ENCODE data around the gene MPC2. TPM values are rescaled to one million over a fixed set of nuclear protein-coding genes. Genes with fewer than 3 reads are reported as not detected.
A peak's percentile ranks its signal among the peaks of the same experiment; 100 is the strongest.
"Not testable (repeated sequence)": the region's sequence is repeated elsewhere in the genome, so short reads cannot be mapped to it uniquely, and the experiment has no call there.

Gene MPC2
- total RNA-seq, 1 donor from 2014 or later, result 30.0 TPM

- ATAC-seq (no peak), DNase-seq (ENCODE audit: low spot score) (no peak)
- intact Hi-C loops (cut with DNase I), result no loop called here
Measured at GRCh38 chr1:167913895-167914496, 22.9 kb downstream of the MPC2 start, which contains the start of gene ADCY10. Gene ADCY10 (minus strand): TSS chr1:167914134. CDS start chr1:167905140, 8,994 bp downstream.

DNA sequence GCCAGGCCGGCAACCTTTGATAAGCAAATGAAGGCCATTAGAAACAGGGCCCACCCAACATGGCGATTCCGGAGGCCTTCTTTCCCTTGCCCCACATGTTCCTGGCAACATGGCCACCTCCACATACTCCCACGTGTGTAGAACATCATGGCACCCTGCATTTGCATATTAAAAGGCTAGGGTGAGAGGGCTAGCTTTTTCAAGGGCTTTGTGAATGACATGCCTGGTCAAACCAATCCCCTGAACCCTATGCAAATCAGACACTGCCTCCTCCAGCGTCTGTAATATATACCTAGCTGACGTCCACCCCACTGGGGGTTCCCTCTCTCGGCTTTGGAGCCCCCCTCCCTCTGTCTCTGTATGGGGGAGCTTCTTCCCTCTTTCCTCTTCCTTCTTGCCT, 24.6 kb downstream of the MPC2 start:
- intact Hi-C loops (cut with DNase I), result no loop called here
- DNase-seq (ENCODE audit: low spot score) (no peak), ATAC-seq (no peak)

DNA sequence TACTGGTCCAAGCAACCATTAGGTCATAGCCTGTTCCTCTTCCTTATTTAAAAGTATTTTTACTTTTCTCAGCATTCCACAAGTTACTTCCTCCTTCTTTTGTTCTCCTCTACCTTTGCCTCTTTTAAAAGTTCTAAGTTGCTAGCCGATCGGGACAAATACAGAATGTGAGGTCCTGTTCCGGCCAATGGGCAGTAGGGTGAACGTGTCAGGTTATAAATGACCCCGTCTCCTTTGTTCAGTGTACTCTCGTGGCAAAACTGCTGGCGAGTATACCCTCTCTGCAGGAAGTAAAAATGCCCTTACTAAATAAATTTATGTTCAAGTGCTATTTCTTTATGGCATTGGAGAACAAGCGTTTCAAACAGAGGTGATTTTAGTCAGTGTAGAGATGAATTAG, 25.5 kb downstream of the MPC2 start:
- no peak for ATAC-seq
- DNase-seq (ENCODE audit: low spot score), result no peak
- intact Hi-C loops (cut with DNase I), result no loop called here

DNA sequence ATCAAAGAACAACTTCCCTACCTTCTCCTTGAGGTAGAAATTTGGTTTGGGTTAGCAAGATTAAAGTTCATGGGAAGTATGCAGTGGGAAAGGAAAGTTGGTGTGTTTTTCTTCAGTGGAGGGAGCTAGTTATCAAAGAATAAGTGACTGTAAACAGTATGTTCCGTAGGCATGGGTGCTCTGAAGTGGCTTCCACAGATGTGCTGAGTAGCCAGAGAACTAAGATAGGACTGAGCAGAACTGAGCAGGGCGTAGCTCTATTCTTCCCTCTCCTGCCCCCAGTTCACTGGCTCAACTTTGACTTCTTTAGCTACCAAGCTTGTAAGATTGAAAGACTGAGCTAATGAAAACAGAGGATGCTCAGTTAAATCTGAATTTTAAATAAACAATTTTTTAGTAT, 26.3 kb downstream of the MPC2 start:
- DNase-seq (ENCODE audit: low spot score) (no peak), ATAC-seq (no peak)

GRCh38 chr1:167909691-167910180, 27.1 kb downstream of the MPC2 start:
- DNase-seq (ENCODE audit: low spot score) (no peak), ATAC-seq (no peak)
- intact Hi-C loops (cut with DNase I), result no loop called here

More for the DNA sequence above, 26.3 kb downstream of the MPC2 start:
- intact Hi-C loops (cut with DNase I), result no loop called here

DNA sequence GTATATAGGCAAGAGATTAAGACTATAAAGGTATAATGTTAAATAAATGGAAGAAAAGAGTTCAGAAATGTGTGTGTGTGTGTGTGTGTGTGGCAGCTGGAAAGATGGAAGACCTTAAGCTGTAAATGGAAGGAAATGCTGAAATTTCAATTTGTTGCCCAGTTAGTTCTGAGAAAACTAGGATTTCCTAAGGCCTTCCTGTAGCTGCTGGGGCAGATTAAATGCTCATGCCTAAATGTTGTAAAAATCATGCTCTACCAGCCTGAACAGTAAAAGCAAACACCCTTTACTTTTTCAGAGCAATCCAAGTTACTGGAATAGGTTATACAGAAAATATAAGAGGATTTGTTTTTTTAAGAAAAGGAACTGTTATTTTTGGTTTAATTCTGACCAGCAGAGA, 31.2 kb downstream of the MPC2 start:
- intact Hi-C loops (cut with DNase I), result no loop called here
- ATAC-seq (no peak), DNase-seq (ENCODE audit: low spot score) (no peak)

- intact Hi-C loops (cut with DNase I), result no loop called here
- ATAC-seq, result peak; percentile 36
- DNase-seq (ENCODE audit: low spot score), result no peak
Measured at GRCh38 chr1:167905182-167905581, 31.7 kb downstream of the MPC2 start.

DNA sequence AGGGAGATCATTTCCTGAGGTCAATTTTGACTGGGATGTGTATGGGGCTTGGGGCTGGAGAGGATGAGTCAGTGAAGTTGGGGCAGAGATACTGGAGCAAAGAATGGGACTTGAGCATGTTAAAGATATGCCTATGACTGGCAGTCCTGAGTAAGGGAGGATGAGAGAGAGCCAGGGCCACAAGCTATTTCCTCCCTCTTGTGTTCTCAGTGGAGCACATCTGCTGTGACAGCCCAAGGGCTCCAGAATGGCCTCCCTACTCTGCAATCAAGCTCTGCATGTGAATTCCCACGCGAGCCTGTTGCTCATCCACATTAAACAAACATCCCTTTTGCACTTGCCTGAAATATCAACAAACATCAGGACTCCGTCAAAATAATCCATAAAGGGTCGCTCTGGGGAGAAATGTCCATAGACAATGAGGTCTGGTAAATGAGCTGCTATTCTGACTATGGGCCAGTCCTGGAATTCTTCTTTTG, 32.2 kb downstream of the MPC2 start:
- intact Hi-C loops (cut with DNase I), result no loop called here
- DNase-seq (ENCODE audit: low spot score) (no peak), ATAC-seq (peak; percentile 20)

GRCh38 chr1:167900907-167901306, 36.0 kb downstream of the MPC2 start:
- DNase-seq (ENCODE audit: low spot score) (no peak), ATAC-seq (no peak)
- intact Hi-C loops (cut with DNase I), result no loop called here

DNA sequence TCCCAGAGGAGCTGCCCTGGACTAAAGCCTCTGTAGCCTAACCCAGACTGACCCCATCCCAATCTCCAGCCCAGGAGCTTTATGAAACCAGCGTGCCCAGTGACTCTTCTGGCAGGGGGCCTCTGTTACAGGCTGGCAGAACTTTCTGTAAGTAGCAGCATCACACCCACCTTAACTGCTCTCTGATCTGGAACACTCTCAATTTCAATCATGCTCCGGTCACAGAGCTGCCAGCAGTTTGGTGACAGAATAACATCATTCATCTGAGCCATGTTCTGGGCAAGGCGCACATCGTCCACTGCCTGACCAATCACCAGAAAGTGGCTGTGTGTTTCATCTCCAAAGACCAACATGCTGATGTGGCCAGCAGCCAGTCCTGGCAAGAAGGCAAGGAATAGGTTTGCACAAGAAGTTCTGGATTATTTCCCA, 37.6 kb downstream of the MPC2 start:
- ATAC-seq (peak; percentile 56), DNase-seq (ENCODE audit: low spot score) (no peak)
- intact Hi-C loops (cut with DNase I), result no loop called here

DNA sequence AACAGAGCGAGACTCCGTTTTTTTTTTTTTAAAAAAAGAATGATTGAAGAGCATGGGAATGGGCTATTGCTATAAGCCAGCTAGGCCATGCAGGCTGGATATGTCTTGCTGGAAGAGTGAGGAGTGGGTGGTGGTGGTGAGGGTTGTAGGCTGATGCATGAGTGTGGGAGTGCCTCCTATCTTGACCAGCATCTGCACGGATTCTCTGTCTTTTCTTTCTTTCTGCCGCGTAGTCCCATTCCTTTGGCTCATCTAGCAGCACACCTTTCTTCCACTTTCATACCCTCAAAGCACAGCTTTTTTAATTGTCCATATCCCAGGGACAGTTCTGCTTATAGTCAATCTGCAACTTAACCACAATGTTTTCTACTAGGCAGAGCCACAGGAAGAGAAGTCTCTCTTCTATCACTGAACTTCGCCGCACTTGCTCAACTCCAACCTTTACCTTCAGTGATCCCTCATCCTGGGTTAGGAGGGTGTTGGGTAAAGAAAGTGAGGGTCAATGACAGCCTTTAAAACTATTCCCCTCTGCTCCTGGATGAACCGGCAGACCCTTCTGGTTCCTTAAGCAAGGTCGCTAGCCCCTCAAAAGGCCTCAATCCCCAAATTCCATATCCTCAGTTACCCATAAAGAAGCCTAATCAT, 38.2 kb downstream of the MPC2 start:
- no peak for DNase-seq (ENCODE audit: low spot score)
- ATAC-seq, result no peak
- intact Hi-C loops (cut with DNase I), result no loop called here

GRCh38 chr1:167893798-167894197, 43.1 kb downstream of the MPC2 start:
- ATAC-seq (no peak), DNase-seq (ENCODE audit: low spot score) (no peak)
- intact Hi-C loops (cut with DNase I), result no loop called here

DNA sequence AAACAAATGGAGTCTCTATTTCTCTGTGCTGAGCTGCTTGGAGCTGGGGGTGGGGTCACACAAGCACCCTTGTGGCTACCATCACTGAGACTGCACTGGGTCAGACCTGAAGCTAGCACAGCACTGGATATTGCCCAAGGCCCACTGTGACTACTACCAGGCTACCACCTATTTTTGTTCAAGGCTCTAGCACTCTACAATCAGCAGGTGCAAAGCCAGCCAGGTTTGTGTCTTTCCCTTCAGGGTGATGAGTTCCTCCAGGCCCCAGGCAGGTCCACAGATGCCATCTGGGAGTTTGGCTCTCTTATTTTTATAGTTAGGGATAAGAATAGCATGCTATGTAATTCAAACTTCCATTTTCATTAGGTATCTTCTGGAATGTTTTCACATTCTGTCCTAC, 46.5 kb downstream of the MPC2 start:
- ATAC-seq, result no peak
- DNase-seq (ENCODE audit: low spot score), result no peak
- intact Hi-C loops (cut with DNase I), result no loop called here

- DNase-seq (ENCODE audit: low spot score); ATAC-seq; intact Hi-C loops (cut with DNase I): not testable (repeated sequence)
Measured at GRCh38 chr1:167887187-167887586, 49.7 kb downstream of the MPC2 start.

DNA sequence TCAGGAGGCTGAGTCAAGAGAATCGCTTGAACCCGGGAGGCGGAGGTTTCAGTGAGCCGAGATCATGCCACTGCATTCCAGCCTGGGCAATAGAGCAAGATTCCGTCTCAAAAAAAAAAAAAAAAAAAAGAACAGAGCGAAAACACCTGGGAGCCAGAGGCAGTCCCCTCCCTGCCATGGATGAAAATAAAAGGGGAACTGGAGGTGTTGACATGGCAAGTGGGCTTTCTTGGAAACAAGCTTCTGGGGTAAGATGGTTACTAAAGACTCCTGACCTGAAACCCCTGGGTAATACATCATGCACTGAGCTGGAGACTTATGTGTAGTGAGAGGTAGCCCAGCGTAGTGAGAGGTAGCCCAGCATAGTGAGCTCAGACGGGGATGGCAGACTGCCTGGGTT, 54.5 kb downstream of the MPC2 start:
- no peak for ATAC-seq

DNA sequence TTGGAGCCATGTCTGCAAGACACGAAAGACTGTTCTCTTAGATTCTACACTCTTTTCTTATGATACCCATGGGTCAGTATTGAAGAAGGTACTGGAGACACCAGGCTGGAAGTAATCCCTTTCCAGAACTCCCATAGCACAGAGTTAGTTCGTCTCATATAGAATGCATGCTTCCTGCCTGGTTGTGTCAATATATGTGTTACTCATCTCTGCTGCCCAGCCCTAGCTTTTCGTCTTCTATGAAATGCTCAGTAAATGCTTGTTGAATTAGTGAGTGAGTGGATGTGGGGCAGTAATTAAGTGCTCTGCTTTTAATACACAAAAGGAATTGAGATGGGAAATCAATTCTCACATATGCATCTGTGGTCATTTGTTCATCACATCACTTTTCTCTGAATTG, 55.1 kb downstream of the MPC2 start:
- intact Hi-C loops (cut with DNase I), result no loop called here
- no peak for DNase-seq (ENCODE audit: low spot score)
- no peak for ATAC-seq

More for the DNA sequence above, 54.5 kb downstream of the MPC2 start:
- intact Hi-C loops (cut with DNase I), result no loop called here
- DNase-seq (ENCODE audit: low spot score), result no peak

DNA sequence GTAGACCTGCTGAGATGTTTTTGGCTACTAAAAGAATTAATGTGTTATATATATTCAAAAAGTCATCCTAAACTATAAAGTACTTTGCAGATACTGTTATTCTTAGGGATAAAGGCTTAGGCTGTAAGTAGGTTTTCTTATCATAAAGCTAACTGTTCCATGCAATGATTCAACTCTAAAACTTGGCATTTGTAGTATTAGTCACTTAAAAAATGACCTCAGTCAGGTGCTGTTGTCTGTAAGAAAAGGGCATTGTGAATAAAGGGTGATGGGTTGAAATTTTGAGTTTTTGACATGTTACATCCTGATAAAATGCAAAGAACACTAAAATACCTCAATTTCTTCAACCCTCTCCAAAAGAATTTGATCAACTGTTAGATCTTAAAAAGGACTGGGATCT, 55.8 kb downstream of the MPC2 start:
- intact Hi-C loops (cut with DNase I), result no loop called here
- ATAC-seq (no peak), DNase-seq (ENCODE audit: low spot score) (no peak)

DNA sequence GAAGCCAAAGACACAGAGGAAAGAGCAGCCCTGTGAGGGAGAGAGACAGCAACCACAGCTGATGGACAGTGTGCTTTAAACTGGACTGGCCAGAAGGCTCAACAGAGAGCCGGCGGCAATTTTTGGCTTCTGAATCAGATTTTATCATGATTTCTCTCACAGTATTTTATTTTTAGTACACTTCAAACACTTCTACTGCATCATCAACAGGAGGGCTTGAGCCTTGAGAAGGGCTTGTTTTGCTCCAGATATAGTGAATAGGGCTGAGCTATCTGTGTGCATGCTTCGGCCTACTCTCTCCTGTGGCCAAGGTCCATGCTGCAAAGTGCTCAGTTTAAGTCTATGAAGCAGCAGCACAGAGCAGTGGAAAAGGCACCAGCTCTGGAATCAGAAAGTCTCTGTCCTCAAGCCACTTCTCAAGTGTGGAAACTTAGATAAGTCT, 56.3 kb downstream of the MPC2 start:
- ATAC-seq (no peak), DNase-seq (ENCODE audit: low spot score) (no peak)
- intact Hi-C loops (cut with DNase I), result no loop called here

DNA sequence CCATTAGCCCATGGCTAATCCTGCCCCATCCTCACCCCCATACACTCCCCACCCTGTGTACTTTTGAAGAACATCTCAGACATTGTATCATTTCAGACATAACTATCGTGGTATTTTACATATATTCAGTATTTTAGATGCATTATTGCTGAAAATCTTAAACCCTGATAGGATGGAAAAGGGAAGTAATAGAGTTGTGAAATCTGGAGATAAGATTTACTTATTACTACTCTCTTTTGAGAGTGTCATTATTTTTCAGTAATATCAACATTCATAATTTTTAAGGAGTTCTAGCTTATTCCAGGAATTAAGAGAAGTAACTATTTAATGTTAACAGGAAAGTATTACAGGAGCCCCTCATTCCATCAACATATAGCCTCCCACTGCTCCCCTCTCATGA, 57.4 kb downstream of the MPC2 start:
- ATAC-seq (no peak), DNase-seq (ENCODE audit: low spot score) (no peak)
- intact Hi-C loops (cut with DNase I), result no loop called here

- intact Hi-C loops (cut with DNase I), result no loop called here
- DNase-seq (ENCODE audit: low spot score), result no peak
- ATAC-seq, result no peak
Measured at GRCh38 chr1:167878372-167879160, 58.3 kb downstream of the MPC2 start.

Data from sciatic nerve (tissue), 2 donors.